Neural cell (in vitro differentiated cells): Measurements from ENCODE around the gene UQCRFS1. TPM values are rescaled to one million over a fixed set of nuclear protein-coding genes. Genes with fewer than 3 reads are reported as not detected.

Source experiments
- H2AFZ ChIP-seq: fragments of 200-600, 300-800 bp; sonication (generic), shearing (Covaris generic); 2 replicates; pipeline ENCODE4 v1.6.0; 2014; ENCODE audit warnings: low read depth, mild to moderate bottlenecking, antibody characterized with exemption, low read length, moderate library complexity
- H3F3A ChIP-seq: fragments of 200-600 bp; shearing (Covaris generic); 2 replicates; pipeline ENCODE4 v1.6.1; 2016; ENCODE audit warnings: mild to moderate bottlenecking, moderate library complexity, mixed read lengths, antibody characterized with exemption, low read length; ENCODE audit not compliant: insufficient read depth, poor library complexity, severe bottlenecking
- H3K27ac ChIP-seq: fragments of 200-600, 300-800 bp; sonication (generic), shearing (Covaris generic); 2 replicates; pipeline ENCODE4 v1.5.1; 2014; ENCODE audit warnings: mild to moderate bottlenecking, low read length, moderate library complexity
- H3K27me3 ChIP-seq: fragments of 300-800, 200-600 bp; sonication (generic), shearing (Covaris generic); 2 replicates; pipeline ENCODE4 v1.6.0; 2014; ENCODE audit warnings: mild to moderate bottlenecking, low read depth, low read length, moderate library complexity; ENCODE audit not compliant: insufficient read depth
- H3K36me3 ChIP-seq: fragments of 300-800, 200-600 bp; sonication (generic), shearing (Covaris generic); 2 replicates; pipeline ENCODE4 v1.5.1; 2014; ENCODE audit warnings: mild to moderate bottlenecking, antibody characterized with exemption, low read length, moderate library complexity; ENCODE audit not compliant: insufficient read depth
- H3K4me2 ChIP-seq: fragments of 300-800, 200-600 bp; sonication (generic), shearing (Covaris generic); 2 replicates; pipeline ENCODE4 v1.6.0; 2014; ENCODE audit warnings: mild to moderate bottlenecking, low read length
- H3K4me3 ChIP-seq: fragments of 300-800, 200-600 bp; sonication (generic), shearing (Covaris generic); 2 replicates; pipeline ENCODE4 v1.5.1; 2014; ENCODE audit warnings: mild to moderate bottlenecking, low read length, moderate library complexity
- H3K79me2 ChIP-seq: fragments of 200-600 bp; shearing (Covaris generic); replicated peaks from 2 replicates; pipeline ENCODE4 v1.6.0; 2014; ENCODE audit warnings: mild to moderate bottlenecking, low read length, moderate library complexity; ENCODE audit not compliant: insufficient read depth
- H3K9ac ChIP-seq: fragments of 300-800, 200-600 bp; sonication (generic), shearing (Covaris generic); 2 replicates; pipeline ENCODE4 v1.6.1; 2016; ENCODE audit warnings: mild to moderate bottlenecking, low read length, mixed read lengths
- H3K9me2 ChIP-seq: fragments of 200-600 bp; shearing (Covaris generic); 2 replicates; pipeline ENCODE4 v1.6.1; 2016; ENCODE audit warnings: mild to moderate bottlenecking, low read length, mixed read lengths; ENCODE audit not compliant: insufficient read depth
- H3K9me3 ChIP-seq: fragments of 200-600, 300-800 bp; sonication (generic), shearing (Covaris generic); 2 replicates; pipeline ENCODE4 v1.6.1; 2016; ENCODE audit warnings: mild to moderate bottlenecking, mixed run types, low read length, moderate library complexity, mixed read lengths
- H4K20me1 ChIP-seq: fragments of 200-600 bp; shearing (Covaris generic); 2 replicates; pipeline ENCODE4 v1.6.1; 2016; ENCODE audit warnings: mild to moderate bottlenecking, mixed run types; ENCODE audit not compliant: insufficient read depth
- EP300 ChIP-seq: fragments of 450-650 bp; conservative IDR thresholded peaks from 2 replicates; pipeline ENCODE4 v1.6.1; 2014; ENCODE audit warnings: antibody characterized with exemption, mild to moderate bottlenecking, moderate library complexity; ENCODE audit not compliant: poor library complexity, severe bottlenecking
- EZH2 ChIP-seq: fragments of 200-600, 300-800 bp; shearing (Covaris generic), sonication (generic); IDR thresholded peaks from 2 replicates; pipeline ENCODE4 v1.6.1; 2014; ENCODE audit warnings: antibody characterized with exemption, low read length, borderline replicate concordance, mild to moderate bottlenecking; ENCODE audit not compliant: insufficient read depth, poor library complexity, severe bottlenecking
- MXI1 ChIP-seq: fragments of 450-650 bp; conservative IDR thresholded peaks from 2 replicates; pipeline ENCODE4 v1.6.1; 2014; ENCODE audit warnings: antibody characterized with exemption, mild to moderate bottlenecking; ENCODE audit not compliant: poor library complexity, severe bottlenecking
- POLR2AphosphoS5 ChIP-seq: IDR thresholded peaks from 2 replicates; pipeline ENCODE4 v1.6.1; 2012
- RAD21 ChIP-seq: fragments of 450-650 bp; conservative IDR thresholded peaks from 2 replicates; pipeline ENCODE4 v1.6.1; 2014; ENCODE audit warnings: antibody characterized with exemption, mild to moderate bottlenecking, moderate library complexity
- SMC3 ChIP-seq: fragments of 450-650 bp; conservative IDR thresholded peaks from 2 replicates; pipeline ENCODE4 v1.6.1; 2014; ENCODE audit warnings: antibody characterized with exemption, mild to moderate bottlenecking, moderate library complexity; ENCODE audit not compliant: poor library complexity
- TAF1 ChIP-seq: IDR thresholded peaks from 2 replicates; pipeline ENCODE4 v1.6.1; 2012; ENCODE audit warnings: low read depth
- polyA plus RNA-seq: library from polyadenylated mRNA; depleted of rRNA; stranded (reverse); fragments of >200 nt; gene quantifications from 2 replicates; pipeline ENCODE4 v1.2.3, GENCODE V29; 2014
- TF ChIP-seq, protein P1 (sequence below): IDR thresholded peaks from 2 replicates; pipeline ENCODE4 v1.6.1; 2012; ENCODE audit warnings: borderline replicate concordance
- TF ChIP-seq, protein P2 (sequence below): fragments of 450-650 bp; IDR thresholded peaks from 2 replicates; pipeline ENCODE4 v1.5.1; 2014; ENCODE audit warnings: antibody characterized with exemption, mild to moderate bottlenecking, moderate library complexity; ENCODE audit not compliant: poor library complexity, severe bottlenecking

Gene UQCRFS1
- polyA plus RNA-seq, 1 donor from 2014 or later = 55.2 TPM

DNA sequence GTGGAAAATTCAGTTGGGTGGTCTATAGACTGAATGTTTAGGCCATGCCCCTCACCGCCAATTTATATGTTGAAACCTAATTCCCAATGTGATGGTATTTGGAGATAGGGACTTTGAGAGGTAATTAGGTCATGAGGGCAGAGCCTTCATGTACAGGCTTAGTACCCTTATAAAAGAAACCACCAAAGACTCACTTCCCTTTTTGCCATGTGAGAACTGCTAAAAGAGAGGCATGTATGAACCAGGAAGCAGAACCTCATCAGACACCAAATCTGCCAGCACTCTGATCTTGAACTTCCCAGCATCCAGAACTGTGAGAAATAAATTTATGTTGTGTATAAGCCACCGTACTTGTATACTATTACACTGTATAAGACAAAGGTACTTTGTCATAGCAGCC lies 40.6 kb downstream of the UQCRFS1 start:
- Histone ChIP-seq H3K27me3 (no peaks in the 10 kb centered on the region), H3K9me2 (no peaks in the 10 kb centered on the region), H3K4me3 (no peak overlapping the region), H3K27ac (no peak overlapping the region), H3K9ac (no peak overlapping the region), H3K4me2 (no peak overlapping the region), H2AFZ (no peak overlapping the region), H3F3A (no peaks in the 10 kb centered on the region), H3K36me3 (no peaks in the 10 kb centered on the region), H4K20me1 (no peaks in the 10 kb centered on the region), H3K9me3 (no peaks in the 10 kb centered on the region), H3K79me2 (no peaks in the 10 kb centered on the region)
- TF ChIP-seq, protein P1, sequence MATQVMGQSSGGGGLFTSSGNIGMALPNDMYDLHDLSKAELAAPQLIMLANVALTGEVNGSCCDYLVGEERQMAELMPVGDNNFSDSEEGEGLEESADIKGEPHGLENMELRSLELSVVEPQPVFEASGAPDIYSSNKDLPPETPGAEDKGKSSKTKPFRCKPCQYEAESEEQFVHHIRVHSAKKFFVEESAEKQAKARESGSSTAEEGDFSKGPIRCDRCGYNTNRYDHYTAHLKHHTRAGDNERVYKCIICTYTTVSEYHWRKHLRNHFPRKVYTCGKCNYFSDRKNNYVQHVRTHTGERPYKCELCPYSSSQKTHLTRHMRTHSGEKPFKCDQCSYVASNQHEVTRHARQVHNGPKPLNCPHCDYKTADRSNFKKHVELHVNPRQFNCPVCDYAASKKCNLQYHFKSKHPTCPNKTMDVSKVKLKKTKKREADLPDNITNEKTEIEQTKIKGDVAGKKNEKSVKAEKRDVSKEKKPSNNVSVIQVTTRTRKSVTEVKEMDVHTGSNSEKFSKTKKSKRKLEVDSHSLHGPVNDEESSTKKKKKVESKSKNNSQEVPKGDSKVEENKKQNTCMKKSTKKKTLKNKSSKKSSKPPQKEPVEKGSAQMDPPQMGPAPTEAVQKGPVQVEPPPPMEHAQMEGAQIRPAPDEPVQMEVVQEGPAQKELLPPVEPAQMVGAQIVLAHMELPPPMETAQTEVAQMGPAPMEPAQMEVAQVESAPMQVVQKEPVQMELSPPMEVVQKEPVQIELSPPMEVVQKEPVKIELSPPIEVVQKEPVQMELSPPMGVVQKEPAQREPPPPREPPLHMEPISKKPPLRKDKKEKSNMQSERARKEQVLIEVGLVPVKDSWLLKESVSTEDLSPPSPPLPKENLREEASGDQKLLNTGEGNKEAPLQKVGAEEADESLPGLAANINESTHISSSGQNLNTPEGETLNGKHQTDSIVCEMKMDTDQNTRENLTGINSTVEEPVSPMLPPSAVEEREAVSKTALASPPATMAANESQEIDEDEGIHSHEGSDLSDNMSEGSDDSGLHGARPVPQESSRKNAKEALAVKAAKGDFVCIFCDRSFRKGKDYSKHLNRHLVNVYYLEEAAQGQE = no peak
- TF ChIP-seq EZH2 (no peak), SMC3 (no peak), POLR2AphosphoS5 (no peak), EP300 (no peak), TAF1 (no peak), RAD21 (no peak), MXI1 (no peak)
- TF ChIP-seq, protein P2, sequence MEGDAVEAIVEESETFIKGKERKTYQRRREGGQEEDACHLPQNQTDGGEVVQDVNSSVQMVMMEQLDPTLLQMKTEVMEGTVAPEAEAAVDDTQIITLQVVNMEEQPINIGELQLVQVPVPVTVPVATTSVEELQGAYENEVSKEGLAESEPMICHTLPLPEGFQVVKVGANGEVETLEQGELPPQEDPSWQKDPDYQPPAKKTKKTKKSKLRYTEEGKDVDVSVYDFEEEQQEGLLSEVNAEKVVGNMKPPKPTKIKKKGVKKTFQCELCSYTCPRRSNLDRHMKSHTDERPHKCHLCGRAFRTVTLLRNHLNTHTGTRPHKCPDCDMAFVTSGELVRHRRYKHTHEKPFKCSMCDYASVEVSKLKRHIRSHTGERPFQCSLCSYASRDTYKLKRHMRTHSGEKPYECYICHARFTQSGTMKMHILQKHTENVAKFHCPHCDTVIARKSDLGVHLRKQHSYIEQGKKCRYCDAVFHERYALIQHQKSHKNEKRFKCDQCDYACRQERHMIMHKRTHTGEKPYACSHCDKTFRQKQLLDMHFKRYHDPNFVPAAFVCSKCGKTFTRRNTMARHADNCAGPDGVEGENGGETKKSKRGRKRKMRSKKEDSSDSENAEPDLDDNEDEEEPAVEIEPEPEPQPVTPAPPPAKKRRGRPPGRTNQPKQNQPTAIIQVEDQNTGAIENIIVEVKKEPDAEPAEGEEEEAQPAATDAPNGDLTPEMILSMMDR = no peak

DNA sequence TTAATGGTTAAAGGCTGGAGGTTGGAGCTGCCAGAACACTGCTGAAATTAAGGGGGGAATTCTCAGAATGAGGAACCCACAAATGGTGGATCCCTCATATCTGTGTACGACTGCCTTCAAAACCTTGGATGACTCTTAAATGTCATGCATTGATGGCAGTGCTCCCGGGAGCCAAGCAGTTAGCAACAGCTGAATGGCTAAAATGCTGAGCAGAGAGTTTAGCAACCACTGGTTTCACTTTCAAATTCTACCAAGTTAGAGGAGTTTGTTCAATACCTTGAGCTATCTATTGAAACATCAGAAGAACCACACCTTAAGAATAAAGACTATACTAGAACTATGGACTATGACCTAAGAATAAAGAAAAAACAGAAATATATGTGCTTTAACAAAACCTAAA lies 41.4 kb downstream of the UQCRFS1 start:
- Histone ChIP-seq H3F3A (no peaks in the 10 kb centered on the region), H2AFZ (no peak overlapping the region), H3K4me3 (no peak overlapping the region), H3K4me2 (no peak overlapping the region), H3K36me3 (no peaks in the 10 kb centered on the region), H3K9ac (no peak overlapping the region), H3K27me3 (no peaks in the 10 kb centered on the region), H3K9me3 (no peaks in the 10 kb centered on the region), H3K9me2 (no peaks in the 10 kb centered on the region), H4K20me1 (no peaks in the 10 kb centered on the region), H3K27ac (no peak overlapping the region), H3K79me2 (no peaks in the 10 kb centered on the region)
- TF ChIP-seq POLR2AphosphoS5 (no peak), RAD21 (no peak), MXI1 (no peak), EP300 (no peak), TAF1 (no peak), EZH2 (no peak), SMC3 (no peak)
- TF ChIP-seq, protein P1 = no peak
- TF ChIP-seq, protein P2 = no peak
